Nephron (organoid): ENCODE measurements around the gene FKBP5.

Experiments used
- H3K27ac Mint-ChIP-seq, 3 experiments: 2 replicates each; pipeline ENCODE4 v1.8.0; 2020; ENCODE audit warnings: mixed read lengths in 3 of 3, mild to moderate bottlenecking in 2 of 3, moderate library complexity in 1 of 3
- H3K27me3 Mint-ChIP-seq: 2 replicates; pipeline ENCODE4 v1.8.0; 2021; ENCODE audit warnings: low read depth, mild to moderate bottlenecking, moderate library complexity, mixed read lengths
- H3K36me3 Mint-ChIP-seq: 2 replicates; pipeline ENCODE4 v1.8.0; 2020; ENCODE audit warnings: low read depth, mixed read lengths
- H3K4me1 Mint-ChIP-seq: 2 replicates; pipeline ENCODE4 v1.8.0; 2020; ENCODE audit warnings: mixed read lengths
- H3K4me3 Mint-ChIP-seq, 3 experiments: 2 replicates each; pipeline ENCODE4 v1.8.0; 2020; ENCODE audit warnings: mild to moderate bottlenecking in 3 of 3, mixed read lengths in 3 of 3, moderate library complexity in 2 of 3
- H3K9me3 Mint-ChIP-seq: 2 replicates; pipeline ENCODE4 v1.8.0; 2020; ENCODE audit warnings: mixed read lengths
- TF ChIP-seq, protein P1 (sequence below), 3 experiments: fragments of 200-600 bp; sonication (generic); IDR thresholded peaks; one replicate each; pipeline ENCODE4 v1.5.0; 2021; ENCODE audit warnings: antibody characterized with exemption in 3 of 3; ENCODE audit not compliant: unreplicated experiment in 3 of 3

FKBP5 gene

DNA sequence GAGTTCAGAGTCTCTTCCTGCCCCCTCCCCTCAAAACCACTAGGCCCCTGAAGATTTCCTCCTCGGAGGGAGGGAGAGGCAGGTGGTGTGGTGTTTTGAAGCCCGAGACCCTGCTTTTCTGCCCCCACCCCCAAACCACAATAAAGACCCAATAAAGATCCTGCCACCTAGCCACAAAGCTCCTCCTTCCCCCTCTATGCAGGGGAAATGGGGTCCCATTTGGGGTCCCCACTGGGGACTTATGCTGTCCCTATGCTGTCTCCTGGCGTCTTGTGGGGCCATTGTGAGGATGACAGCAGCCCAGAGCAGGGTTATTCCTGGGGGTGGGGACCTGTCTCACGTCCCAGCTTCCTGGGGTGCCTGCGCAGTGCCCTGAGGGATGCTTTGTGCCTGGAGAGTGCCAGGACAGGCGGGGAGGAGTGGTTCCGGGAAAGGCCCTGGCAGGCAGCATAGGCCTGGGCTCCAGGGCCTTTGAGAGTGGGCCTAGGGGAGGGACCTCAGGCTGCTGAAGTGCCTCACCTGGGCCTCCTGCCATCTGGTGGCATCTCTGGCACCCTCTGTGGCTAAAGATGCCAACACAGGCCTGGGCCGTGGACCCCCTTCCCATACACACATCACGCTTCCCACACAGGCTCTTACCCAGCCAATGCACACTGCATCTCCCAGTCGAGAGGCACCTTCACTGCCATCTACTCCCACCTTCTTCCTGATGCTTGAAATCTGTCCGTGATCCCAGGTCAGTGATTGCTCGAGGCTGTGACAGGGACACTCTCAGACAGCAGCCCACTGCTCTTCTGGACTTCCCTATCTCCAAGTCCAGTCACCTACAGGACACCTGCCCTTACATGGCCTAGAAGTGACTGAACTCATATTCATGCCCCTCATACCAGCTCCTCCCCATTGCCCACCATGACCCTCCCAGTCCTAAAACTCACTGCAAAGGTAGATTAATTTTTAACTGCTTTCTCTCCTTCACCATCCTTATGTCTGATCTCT, 40.3 kb upstream of the FKBP5 start:
- Mint-ChIP-seq H3K36me3 (no peaks in the 10 kb centered on the region), H3K4me1 (peaks cover 52% of the 10 kb centered on the region), H3K27ac (peak overlapping the region; percentile 88 to 96 (median 92)), H3K4me3 (peak overlapping the region; percentile 83 to 90 (median 85)), H3K27me3 (peaks cover 3% of the 10 kb centered on the region), H3K9me3 (no peaks in the 10 kb centered on the region)
- TF ChIP-seq, protein P1, sequence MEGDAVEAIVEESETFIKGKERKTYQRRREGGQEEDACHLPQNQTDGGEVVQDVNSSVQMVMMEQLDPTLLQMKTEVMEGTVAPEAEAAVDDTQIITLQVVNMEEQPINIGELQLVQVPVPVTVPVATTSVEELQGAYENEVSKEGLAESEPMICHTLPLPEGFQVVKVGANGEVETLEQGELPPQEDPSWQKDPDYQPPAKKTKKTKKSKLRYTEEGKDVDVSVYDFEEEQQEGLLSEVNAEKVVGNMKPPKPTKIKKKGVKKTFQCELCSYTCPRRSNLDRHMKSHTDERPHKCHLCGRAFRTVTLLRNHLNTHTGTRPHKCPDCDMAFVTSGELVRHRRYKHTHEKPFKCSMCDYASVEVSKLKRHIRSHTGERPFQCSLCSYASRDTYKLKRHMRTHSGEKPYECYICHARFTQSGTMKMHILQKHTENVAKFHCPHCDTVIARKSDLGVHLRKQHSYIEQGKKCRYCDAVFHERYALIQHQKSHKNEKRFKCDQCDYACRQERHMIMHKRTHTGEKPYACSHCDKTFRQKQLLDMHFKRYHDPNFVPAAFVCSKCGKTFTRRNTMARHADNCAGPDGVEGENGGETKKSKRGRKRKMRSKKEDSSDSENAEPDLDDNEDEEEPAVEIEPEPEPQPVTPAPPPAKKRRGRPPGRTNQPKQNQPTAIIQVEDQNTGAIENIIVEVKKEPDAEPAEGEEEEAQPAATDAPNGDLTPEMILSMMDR (IDR thresholded peaks at IDR 0.05; ENCODE audit: unreplicated experiment in 3 of 3): no peak

DNA sequence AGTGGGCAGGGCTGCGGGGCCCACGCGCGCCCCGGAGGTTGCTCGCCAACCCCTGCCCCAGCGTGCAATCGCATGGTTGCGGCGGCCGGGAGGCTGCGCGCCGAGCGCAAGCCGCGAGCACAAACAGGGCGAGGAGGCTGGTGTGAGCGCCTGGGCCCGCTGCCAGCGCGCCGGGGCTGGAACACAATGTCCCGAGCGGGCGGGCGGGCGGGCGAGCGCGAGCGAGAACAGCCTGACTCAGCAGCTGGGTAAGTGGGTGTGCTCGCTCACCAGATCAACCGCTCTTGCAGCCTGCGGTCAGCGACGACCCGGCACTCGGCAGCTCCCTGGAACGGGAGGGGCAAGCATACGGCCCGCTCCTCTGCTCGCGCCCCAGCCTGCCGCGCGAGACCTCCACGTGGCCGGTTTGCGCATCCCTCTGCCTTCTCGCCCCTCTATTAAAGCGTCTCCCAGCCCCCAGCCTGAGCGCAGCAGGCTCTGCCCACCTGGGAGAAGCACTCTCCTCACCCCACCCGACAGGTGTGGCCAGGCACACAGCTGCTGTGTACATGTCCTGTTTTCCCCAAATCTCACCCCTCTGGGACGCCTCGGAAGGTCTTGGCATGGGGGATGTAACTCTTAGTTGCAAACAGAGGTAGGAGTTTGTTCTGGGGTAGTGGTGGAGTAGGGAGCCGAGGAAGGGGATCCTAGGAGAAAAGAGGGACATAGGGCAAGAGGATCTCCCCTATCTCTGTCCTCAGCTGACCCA, 39.4 kb upstream of the FKBP5 start:
- TF ChIP-seq, protein P1 (IDR thresholded peaks at IDR 0.05; ENCODE audit: unreplicated experiment in 3 of 3): no peak
- no peaks in the 10 kb centered on the region for H3K36me3 Mint-ChIP-seq

DNA sequence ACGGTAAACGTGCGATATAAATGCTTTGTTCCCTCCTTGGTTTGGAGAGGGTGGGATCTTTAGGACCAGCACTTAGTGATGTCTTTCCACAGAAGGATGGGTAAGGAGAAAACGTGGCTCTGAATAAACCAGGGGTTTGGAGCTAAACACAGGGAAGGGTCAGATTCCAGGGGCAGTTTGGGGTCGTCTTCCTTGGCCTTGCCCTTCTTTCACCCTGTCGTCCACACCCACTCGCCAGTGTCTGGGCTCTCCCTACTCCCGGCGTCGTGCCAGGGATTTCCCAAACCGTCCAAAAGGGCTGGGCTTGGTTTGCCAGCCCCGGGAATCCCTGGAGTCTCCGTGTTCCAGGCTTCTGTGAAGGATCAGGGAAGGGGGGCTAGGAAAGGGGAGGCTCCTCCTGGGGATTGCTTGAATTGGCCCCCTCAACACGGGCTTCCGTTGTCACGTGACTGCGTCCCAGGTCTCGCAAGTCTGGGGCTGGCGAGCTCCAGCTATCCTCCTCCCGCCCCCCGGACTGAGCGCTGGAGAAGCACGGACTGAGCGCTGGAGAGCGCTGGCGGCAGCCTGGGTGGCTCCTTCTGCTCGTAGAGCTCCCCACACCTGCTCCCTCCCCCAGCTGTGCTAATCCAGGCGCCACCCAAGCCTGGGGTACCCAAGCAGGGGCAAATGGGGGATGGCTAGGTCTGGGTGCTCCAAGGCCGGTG, 38.7 kb upstream of the FKBP5 start:
- H3K27me3 Mint-ChIP-seq: peaks cover 3% of the 10 kb centered on the region
- peak overlapping the region; percentile 81 to 83 (median 83) for H3K4me3 Mint-ChIP-seq
- H3K27ac Mint-ChIP-seq: peak overlapping the region; percentile 89 to 96 (median 92)
- no peaks in the 10 kb centered on the region for H3K9me3 Mint-ChIP-seq
- H3K36me3 Mint-ChIP-seq: no peaks in the 10 kb centered on the region
- peaks cover 51% of the 10 kb centered on the region for H3K4me1 Mint-ChIP-seq
- TF ChIP-seq, protein P1 (IDR thresholded peaks at IDR 0.05; ENCODE audit: unreplicated experiment in 3 of 3): no peak

More for the DNA sequence above, 39.4 kb upstream of the FKBP5 start:
- H3K4me1 Mint-ChIP-seq: peaks cover 52% of the 10 kb centered on the region
- H3K4me3 Mint-ChIP-seq: peak overlapping the region; percentile 83 to 90 (median 85)
- H3K27ac Mint-ChIP-seq: peak overlapping the region; percentile 88 to 96 (median 92)
- H3K27me3 Mint-ChIP-seq: peaks cover 3% of the 10 kb centered on the region
- H3K9me3 Mint-ChIP-seq: no peaks in the 10 kb centered on the region

DNA sequence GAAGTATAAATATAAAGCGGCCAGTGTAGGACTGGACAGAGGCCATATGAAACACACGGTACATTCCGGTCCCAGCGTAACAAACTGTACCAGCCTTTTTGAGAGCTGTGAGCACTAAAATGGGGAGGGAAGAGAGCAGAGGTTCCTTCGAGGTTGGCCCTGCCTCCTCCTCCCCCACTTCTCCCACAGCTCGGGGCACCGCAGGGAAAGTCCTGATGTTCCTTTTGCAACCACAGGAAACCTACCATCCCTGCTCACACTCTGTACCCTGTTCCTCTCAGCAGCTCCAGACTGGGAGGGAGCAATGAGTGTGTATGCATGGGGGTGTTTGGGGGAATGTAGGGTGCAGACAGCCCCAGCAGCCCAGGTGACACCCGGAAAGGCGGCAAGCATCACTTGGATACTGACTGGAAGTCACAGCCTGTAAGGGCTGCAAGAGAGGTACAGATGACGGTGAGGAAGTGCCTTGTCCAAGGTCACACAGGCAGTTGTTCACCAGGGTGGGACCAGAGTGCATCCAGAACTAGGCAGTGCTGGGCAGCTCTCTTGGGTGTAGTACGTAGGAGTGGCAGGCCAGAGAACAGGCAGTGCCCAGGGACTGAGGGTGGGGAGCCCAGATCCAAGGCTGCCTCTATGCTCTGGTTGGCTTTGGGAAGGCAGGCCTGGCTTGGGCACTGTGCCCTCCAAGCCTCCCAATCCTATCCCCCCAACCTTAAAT, 37.2 kb upstream of the FKBP5 start:
- Mint-ChIP-seq H3K36me3 (no peaks in the 10 kb centered on the region), H3K4me1 (peaks cover 51% of the 10 kb centered on the region), H3K27ac (peak overlapping the region; percentile 89 to 96 (median 92)), H3K4me3 (peak overlapping the region; percentile 49 to 83 (median 81)), H3K9me3 (no peaks in the 10 kb centered on the region), H3K27me3 (peaks cover 3% of the 10 kb centered on the region)
- TF ChIP-seq, protein P1 (IDR thresholded peaks at IDR 0.05; ENCODE audit: unreplicated experiment in 3 of 3): no peak

DNA sequence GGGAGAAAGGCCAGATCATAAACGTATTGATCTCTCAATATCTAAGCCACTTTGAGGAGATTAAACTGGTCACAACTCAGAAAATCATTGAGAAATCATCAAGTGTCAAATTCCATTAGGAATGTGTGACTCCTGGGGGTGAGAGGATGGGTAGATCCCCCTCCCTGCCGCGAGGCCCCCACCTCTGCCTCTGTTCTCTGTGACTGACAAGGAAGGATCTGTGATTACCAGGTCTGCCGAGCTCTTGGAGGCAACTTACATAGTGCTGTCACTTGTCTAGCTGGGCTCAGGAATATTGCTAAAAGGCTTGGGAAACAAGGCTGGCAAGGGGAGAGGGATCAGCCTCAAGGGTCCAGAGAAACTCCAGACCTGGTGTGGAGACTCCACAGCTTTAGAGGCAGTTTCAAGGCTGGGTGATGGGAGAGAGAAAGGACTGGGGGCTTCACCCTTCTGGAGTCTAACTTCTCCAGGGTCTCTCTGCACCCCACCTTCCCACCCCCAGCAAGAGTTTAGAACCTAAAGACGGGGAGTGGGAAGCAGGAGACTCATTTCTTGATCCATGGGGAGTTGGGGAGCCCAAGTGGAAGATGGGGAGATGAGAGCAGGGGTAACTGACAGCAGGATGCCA, 36.5 kb upstream of the FKBP5 start:
- no peaks in the 10 kb centered on the region for H3K9me3 Mint-ChIP-seq
- TF ChIP-seq, protein P1 (IDR thresholded peaks at IDR 0.05; ENCODE audit: unreplicated experiment in 3 of 3): no peak
- H3K36me3 Mint-ChIP-seq: no peaks in the 10 kb centered on the region
- H3K27ac Mint-ChIP-seq: peak overlapping the region; percentile 89 to 96 (median 92)
- H3K4me3 Mint-ChIP-seq: peak overlapping the region; percentile 38 to 83 (median 40)
- H3K4me1 Mint-ChIP-seq: peaks cover 55% of the 10 kb centered on the region
- H3K27me3 Mint-ChIP-seq: peaks cover 3% of the 10 kb centered on the region
